ENCODE measurements around the gene OR10S1. TPM values are rescaled to one million over a fixed set of nuclear protein-coding genes. Genes with fewer than 3 reads are reported as not detected.

OR10S1 gene
- total and polyA plus RNA-seq, 2 of the 8 experiments (the other 6 are each of a cell fraction or from before 2014, with no cell fraction given) = not detected

DNA sequence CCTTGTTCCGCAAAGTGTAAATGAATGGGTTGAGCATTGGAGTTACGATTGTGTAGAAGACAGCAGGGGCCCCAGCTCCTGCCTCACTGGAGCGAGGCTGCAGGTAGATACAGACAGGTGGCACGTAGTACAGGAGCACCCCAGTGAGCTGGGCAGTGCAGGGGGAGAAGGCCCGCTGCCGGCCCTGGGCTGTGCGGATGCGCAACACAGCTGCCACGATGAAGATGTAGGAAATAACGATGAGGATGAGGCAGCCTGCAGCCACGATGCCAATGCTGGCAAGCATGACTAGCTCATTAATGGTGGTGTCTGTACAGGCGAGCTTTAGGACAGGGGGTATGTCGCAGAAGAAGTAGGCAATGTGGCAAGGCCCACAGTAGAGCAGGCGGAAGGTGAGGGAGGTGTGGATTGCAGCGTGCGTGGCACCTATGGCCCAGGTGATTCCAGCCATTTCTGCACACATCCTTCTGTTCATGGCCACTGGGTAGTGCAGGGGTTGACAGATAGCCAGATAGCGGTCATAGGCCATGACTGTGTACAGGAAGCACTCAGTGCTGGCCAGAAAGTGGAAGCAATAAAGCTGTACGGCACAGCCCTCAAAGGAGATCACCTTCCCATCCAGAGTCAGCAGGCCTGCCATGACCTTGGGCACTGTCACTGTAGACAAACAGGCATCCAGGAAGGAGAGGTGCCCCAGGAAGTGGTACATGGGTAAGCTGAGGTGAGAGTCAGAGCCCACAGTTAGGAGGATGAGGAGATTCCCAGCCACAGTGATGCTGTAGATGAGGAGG is 616 bp downstream of the OR10S1 start:
- TF ChIP-seq CBX5 (IDR thresholded peaks at IDR 0.05; ENCODE audit: low read depth, low read length) = no peak
- no peak for TF ChIP-seq EGR1 (IDR thresholded peaks at IDR 0.05; ENCODE audit: borderline replicate concordance, low read depth, low read length)
- TF ChIP-seq RAD21 (IDR thresholded peaks at IDR 0.05 in 1 of 2, conservative IDR thresholded peaks at IDR 0.05 in 1 of 2; ENCODE audit: low read depth in 2 of 2, low read length in 2 of 2) = no peak
- no peak for TF ChIP-seq SP4 (IDR thresholded peaks at IDR 0.05; ENCODE audit: low read length)
- no peak for TF ChIP-seq CHD1 (IDR thresholded peaks at IDR 0.05; ENCODE audit: low read depth, low read length)
- TF ChIP-seq, protein P1, sequence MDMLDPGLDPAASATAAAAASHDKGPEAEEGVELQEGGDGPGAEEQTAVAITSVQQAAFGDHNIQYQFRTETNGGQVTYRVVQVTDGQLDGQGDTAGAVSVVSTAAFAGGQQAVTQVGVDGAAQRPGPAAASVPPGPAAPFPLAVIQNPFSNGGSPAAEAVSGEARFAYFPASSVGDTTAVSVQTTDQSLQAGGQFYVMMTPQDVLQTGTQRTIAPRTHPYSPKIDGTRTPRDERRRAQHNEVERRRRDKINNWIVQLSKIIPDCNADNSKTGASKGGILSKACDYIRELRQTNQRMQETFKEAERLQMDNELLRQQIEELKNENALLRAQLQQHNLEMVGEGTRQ (IDR thresholded peaks at IDR 0.05; ENCODE audit: low read length) = no peak
- TF ChIP-seq, protein P2, sequence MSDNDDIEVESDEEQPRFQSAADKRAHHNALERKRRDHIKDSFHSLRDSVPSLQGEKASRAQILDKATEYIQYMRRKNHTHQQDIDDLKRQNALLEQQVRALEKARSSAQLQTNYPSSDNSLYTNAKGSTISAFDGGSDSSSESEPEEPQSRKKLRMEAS (IDR thresholded peaks at IDR 0.05) = no peak
- TF ChIP-seq POU5F1 (IDR thresholded peaks at IDR 0.05; ENCODE audit: low read depth, low read length) = no peak
- TF ChIP-seq CBX8 (IDR thresholded peaks at IDR 0.05; ENCODE audit: borderline replicate concordance, low read depth, low read length) = no peak
- no peak for TF ChIP-seq POLR2A (IDR thresholded peaks at IDR 0.05; ENCODE audit: control extremely low read depth in 1 of 2, low read depth in 2 of 2, low read length in 2 of 2)
- Histone ChIP-seq H4K8ac (ENCODE audit: extremely low read depth, insufficient read depth, low read length) (no peak overlapping the region), H2BK5ac (ENCODE audit: low read depth, low read length) (no peak overlapping the region), H3K79me1 (ENCODE audit: low read depth, low read length) (no peaks in the 10 kb centered on the region), H2AFZ (ENCODE audit: low read length) (no peak overlapping the region; the same call in 1 of the 2 replicates), H2AK5ac (ENCODE audit: low read depth, low read length) (no peak overlapping the region), H2BK12ac (ENCODE audit: low read depth, low read length) (peak overlapping the region; percentile 21; the same call in 1 of the 2 replicates), H3K9ac (replicated peaks in 1 of 4; ENCODE audit: extremely low read depth in 1 of 4, low read depth in 3 of 4, low read length in 3 of 4) (no peak overlapping the region), H2BK120ac (replicated peaks; ENCODE audit: low read depth, low read length) (no peak overlapping the region), H3K27me3 (replicated peaks in 1 of 4; ENCODE audit: control insufficient read depth in 3 of 4, extremely low read depth in 1 of 4, insufficient read depth in 3 of 4, low read length in 3 of 4) (no peaks in the 10 kb centered on the region), H3K36me3 (ENCODE audit: control insufficient read depth in 2 of 4, insufficient read depth in 4 of 4, low read length in 3 of 4) (no peaks in the 10 kb centered on the region), H3K14ac (ENCODE audit: insufficient read length) (peak overlapping the region; percentile 52), H3K23ac (ENCODE audit: insufficient read length) (no peak overlapping the region), H2BK20ac (ENCODE audit: low read length) (no peak overlapping the region), H4K20me1 (replicated peaks in 1 of 2; ENCODE audit: control insufficient read depth in 1 of 2, insufficient read depth in 2 of 2, low read length in 2 of 2) (no peaks in the 10 kb centered on the region), H2BK15ac (ENCODE audit: low read length) (no peak overlapping the region), H3K4me1 (replicated peaks in 1 of 4; ENCODE audit: control insufficient read depth in 3 of 4, insufficient read depth in 4 of 4, low read length in 3 of 4) (0 out of 7 replicates have a peak, but pooled peaks cover 0 to 2% (median 0%) of the 10 kb centered on the region in 4 experiments), H3K56ac (replicated peaks; ENCODE audit: insufficient read length, low read depth, low read length) (no peak overlapping the region), H4K5ac (ENCODE audit: insufficient read length, low read depth, low read length) (no peak overlapping the region), H4K91ac (replicated peaks; ENCODE audit: insufficient read length, low read length) (no peak overlapping the region), H3K4me2 (ENCODE audit: insufficient read depth in 1 of 2, low read depth in 2 of 2, low read length in 2 of 2) (no peak overlapping the region), H3K4me3 (ENCODE audit: extremely low read depth in 1 of 4, insufficient read depth in 2 of 4, low read depth in 3 of 4, low read length in 4 of 4) (no peak overlapping the region), H3K9me3 (ENCODE audit: insufficient read depth in 2 of 2, low read depth in 1 of 2, low read length in 1 of 2) (no peaks in the 10 kb centered on the region), H3K23me2 (ENCODE audit: low read depth, low read length) (no peaks in the 10 kb centered on the region), H3K79me2 (ENCODE audit: control insufficient read depth in 1 of 2, insufficient read depth in 2 of 2, low read length in 2 of 2) (no peaks in the 10 kb centered on the region), H3K18ac (ENCODE audit: extremely low read depth, low read length) (no peak overlapping the region), H3K27ac (ENCODE audit: low read depth, low read length) (no peak overlapping the region), H3K4ac (replicated peaks; ENCODE audit: insufficient read length, low read depth, low read length) (no peak overlapping the region)
- ChIA-PET POLR2A (ENCODE audit: partially characterized antibody) (no interaction called here), CTCF (ENCODE audit: partially characterized antibody) (interaction anchor here (0.7 to 1.5 kb wide), 2 partner anchors 21 to 330 kb away, joined by 3 to 4 read pairs; no protein-coding TSS in a partner anchor)
- 90% methylated on average over 17 of the region's 18 CpGs; no CpG with 5 or more reads in 1 of the 2 experiments for WGBS, 2 experiments (ENCODE audit: extremely low coverage in 1 of 2, insufficient coverage in 1 of 2, insufficient read length in 1 of 2, insufficient replicate concordance in 2 of 2, low coverage in 1 of 2, low lambda C conversion rate in 2 of 2, missing lambda C conversion rate in 1 of 2)
- FAIRE-seq = no peak
- DNase-seq (ENCODE audit: low read depth in 1 of 2, low spot score in 2 of 2) = no peak

Measured in H1 (cell line).